ENCODE results near the gene TSEN15. TPM values are rescaled to one million over a fixed set of nuclear protein-coding genes. Genes with fewer than 3 reads are reported as not detected.
"Not testable (repeated sequence)": the region's sequence is repeated elsewhere in the genome, so short reads cannot be mapped to it uniquely, and the experiment has no call there.

The TSEN15 gene
- total RNA-seq, 1 donor from 2014 or later: 19.6 TPM

- no peaks in the 10 kb centered on the region for H3K4me1 Mint-ChIP-seq (ENCODE audit: unreplicated experiment)
- peaks cover 2% of the 10 kb centered on the region for H3K27me3 Mint-ChIP-seq (ENCODE audit: unreplicated experiment)
- no peak for TF ChIP-seq CTCF (IDR thresholded peaks at IDR 0.05; ENCODE audit: unreplicated experiment)
- H3K27ac Mint-ChIP-seq (ENCODE audit: unreplicated experiment): no peak overlapping the region
- no peak for DNase-seq (ENCODE audit: low spot score)
- H3K36me3 Mint-ChIP-seq (ENCODE audit: low read depth, unreplicated experiment): no peaks in the 10 kb centered on the region
- H3K9me3 Mint-ChIP-seq (ENCODE audit: unreplicated experiment): no peaks in the 10 kb centered on the region
- no peak overlapping the region for H3K4me3 Mint-ChIP-seq (ENCODE audit: unreplicated experiment)
These were observed 6.7 kb upstream of the TSEN15 start for GRCh38 chr1:184044603-184045376.

DNA sequence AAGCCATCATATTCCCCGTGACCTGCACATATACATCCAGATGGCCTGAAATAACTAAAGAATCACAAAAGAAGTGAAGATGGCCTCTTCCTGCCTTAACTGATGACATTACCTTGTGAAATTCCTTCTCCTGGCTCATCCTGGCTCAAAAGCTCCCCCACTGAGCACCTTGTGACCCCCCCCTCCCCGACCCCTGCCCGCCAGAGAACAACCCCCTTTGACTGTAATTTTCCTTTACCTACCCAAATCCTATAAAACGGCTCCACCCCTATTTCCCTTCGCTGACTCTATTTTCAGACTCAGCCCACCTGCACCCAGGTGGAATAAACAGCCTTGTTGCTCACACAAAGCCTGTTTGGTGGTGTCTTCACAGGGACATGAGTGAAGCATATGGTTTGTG lies 4.0 kb upstream of the TSEN15 start:
- peaks cover 14% of the 10 kb centered on the region for H3K4me1 Mint-ChIP-seq (ENCODE audit: unreplicated experiment)
- not testable (repeated sequence) for H3K4me3 Mint-ChIP-seq (ENCODE audit: unreplicated experiment); H3K27me3 Mint-ChIP-seq (ENCODE audit: unreplicated experiment); H3K9me3 Mint-ChIP-seq (ENCODE audit: unreplicated experiment); H3K36me3 Mint-ChIP-seq (ENCODE audit: low read depth, unreplicated experiment); DNase-seq (ENCODE audit: low spot score); H3K27ac Mint-ChIP-seq (ENCODE audit: unreplicated experiment)

DNA sequence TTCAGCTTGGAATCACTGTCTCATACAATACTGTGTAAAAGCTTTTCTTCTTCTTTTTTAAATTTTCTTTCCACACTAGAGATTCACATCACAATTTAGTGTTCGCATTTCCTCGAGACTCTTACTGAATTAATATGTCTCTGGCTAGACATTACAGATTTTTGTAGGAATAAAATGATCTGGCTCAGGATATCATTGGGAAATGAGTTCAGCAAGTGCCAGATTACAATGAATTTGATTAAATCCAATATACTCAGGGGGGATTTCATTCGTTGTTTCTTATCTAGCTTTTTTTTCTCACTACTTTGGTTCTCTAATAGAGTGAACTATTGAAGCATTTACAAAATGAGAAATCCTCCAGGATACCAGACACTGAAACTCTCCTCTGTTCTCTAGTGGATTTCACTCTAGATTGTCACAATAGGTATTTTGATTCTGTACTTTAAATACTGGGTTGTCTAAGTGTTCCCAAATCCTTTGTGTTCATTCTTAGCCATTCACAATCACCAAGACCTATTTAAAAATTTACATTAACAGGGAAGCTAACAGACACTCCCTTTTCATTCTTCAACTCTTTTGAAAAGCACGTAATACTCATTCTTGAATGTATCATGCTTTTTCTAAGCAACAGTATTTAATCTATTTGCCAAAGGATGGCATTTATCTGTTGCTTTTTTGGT lies 2.8 kb upstream of the TSEN15 start:
- Mint-ChIP-seq H3K9me3 (ENCODE audit: unreplicated experiment) (no peaks in the 10 kb centered on the region), H3K27ac (ENCODE audit: unreplicated experiment) (no peak overlapping the region), H3K4me1 (ENCODE audit: unreplicated experiment) (peaks cover 14% of the 10 kb centered on the region), H3K4me3 (ENCODE audit: unreplicated experiment) (no peak overlapping the region), H3K27me3 (ENCODE audit: unreplicated experiment) (peaks cover 1% of the 10 kb centered on the region), H3K36me3 (ENCODE audit: low read depth, unreplicated experiment) (no peaks in the 10 kb centered on the region)
- TF ChIP-seq CTCF (IDR thresholded peaks at IDR 0.05; ENCODE audit: unreplicated experiment): no peak
- DNase-seq (ENCODE audit: low spot score): no peak

GRCh38 chr1:184049291-184049690 lies 2.2 kb upstream of the TSEN15 start:
- peaks cover 1% of the 10 kb centered on the region for H3K27me3 Mint-ChIP-seq (ENCODE audit: unreplicated experiment)
- no peak overlapping the region for H3K4me3 Mint-ChIP-seq (ENCODE audit: unreplicated experiment)
- H3K4me1 Mint-ChIP-seq (ENCODE audit: unreplicated experiment): peaks cover 14% of the 10 kb centered on the region
- DNase-seq (ENCODE audit: low spot score): no peak
- no peak for TF ChIP-seq CTCF (IDR thresholded peaks at IDR 0.05; ENCODE audit: unreplicated experiment)
- no peak overlapping the region for H3K27ac Mint-ChIP-seq (ENCODE audit: unreplicated experiment)
- H3K9me3 Mint-ChIP-seq (ENCODE audit: unreplicated experiment): no peaks in the 10 kb centered on the region
- H3K36me3 Mint-ChIP-seq (ENCODE audit: low read depth, unreplicated experiment): no peaks in the 10 kb centered on the region

DNA sequence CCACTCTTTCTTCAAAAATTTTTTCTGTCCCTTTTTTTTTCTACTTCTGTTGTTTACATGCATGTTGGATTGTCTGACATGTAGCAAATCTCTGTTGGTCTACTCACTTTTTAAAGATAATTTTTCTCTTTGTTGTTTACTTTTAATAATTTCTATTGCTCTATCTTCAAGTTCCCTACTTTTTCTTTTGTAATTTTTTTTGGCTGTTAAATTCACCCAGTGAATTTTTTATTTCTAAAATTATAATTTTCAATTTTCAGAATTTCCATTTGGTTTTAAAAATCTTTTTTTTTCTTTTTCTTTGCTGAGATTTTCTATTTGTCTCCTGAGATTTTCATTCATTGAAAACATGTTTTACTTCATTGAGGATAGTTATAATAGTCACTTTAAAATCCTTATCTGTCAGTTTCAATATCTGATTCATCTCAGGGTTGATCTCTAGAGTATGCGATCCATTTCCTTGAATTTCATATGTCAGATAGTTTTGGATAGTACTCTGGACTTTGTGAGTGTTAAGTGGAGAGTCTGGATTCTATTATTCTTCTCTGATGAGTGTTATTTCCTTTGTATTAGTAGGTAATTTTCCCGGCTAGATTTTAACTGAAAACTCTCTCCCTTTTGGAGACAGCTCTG lies 1.6 kb upstream of the TSEN15 start:
- no peak for TF ChIP-seq CTCF (IDR thresholded peaks at IDR 0.05; ENCODE audit: unreplicated experiment)
- H3K27me3 Mint-ChIP-seq (ENCODE audit: unreplicated experiment): peaks cover 1% of the 10 kb centered on the region
- peaks cover 14% of the 10 kb centered on the region for H3K4me1 Mint-ChIP-seq (ENCODE audit: unreplicated experiment)
- H3K27ac Mint-ChIP-seq (ENCODE audit: unreplicated experiment): no peak overlapping the region
- no peak for DNase-seq (ENCODE audit: low spot score)
- no peak overlapping the region for H3K4me3 Mint-ChIP-seq (ENCODE audit: unreplicated experiment)
- H3K9me3 Mint-ChIP-seq (ENCODE audit: unreplicated experiment): no peaks in the 10 kb centered on the region
- H3K36me3 Mint-ChIP-seq (ENCODE audit: low read depth, unreplicated experiment): peaks cover 1% of the 10 kb centered on the region
